ENCODE data around the gene KLHL33. TPM values are rescaled to one million over a fixed set of nuclear protein-coding genes. Genes with fewer than 3 reads are reported as not detected.

Gene KLHL33
- total and polyA plus RNA-seq, 2 donors from 2014 or later: 0.24 to 0.72 TPM

GRCh38 chr14:20384321-20384720 is 51.6 kb downstream of the KLHL33 start:
- TF ChIP-seq CTCF (IDR thresholded peaks at IDR 0.05; ENCODE audit: borderline replicate concordance, extremely low read depth, insufficient read depth): no peak
- H3K27ac ChIP-seq (ENCODE audit: low read depth in 2 of 2, low read length in 2 of 2): no peak overlapping the region
- no peaks in the 10 kb centered on the region for H3K27me3 ChIP-seq (ENCODE audit: control insufficient read depth, insufficient read depth, low read length)
- no peaks in the 10 kb centered on the region for H3K9me3 ChIP-seq (ENCODE audit: control insufficient read depth in 2 of 3, insufficient read depth in 1 of 3, low read length in 3 of 3)
- intact Hi-C loops (cut with DNase I): no loop called here
- H3K36me3 ChIP-seq (ENCODE audit: control insufficient read depth in 2 of 3, insufficient read depth in 3 of 3, low read length in 3 of 3): peaks cover 3 to 83% (median 58%) of the 10 kb centered on the region in 3 donors
- no peak overlapping the region for H3K4me3 ChIP-seq (ENCODE audit: low read length in 3 of 3)
- DNase-seq: no peak
- no peak overlapping the region for H3K9ac ChIP-seq (ENCODE audit: low read length in 3 of 3)
- no peak for FAIRE-seq
- H3K4me1 ChIP-seq (ENCODE audit: control insufficient read depth in 2 of 3, insufficient read depth in 2 of 3, low read depth in 1 of 3, low read length in 3 of 3): no peaks in the 10 kb centered on the region

GRCh38 chr14:20383636-20384035 is 52.3 kb downstream of the KLHL33 start:
- Histone ChIP-seq H3K9me3 (ENCODE audit: control insufficient read depth in 2 of 3, insufficient read depth in 1 of 3, low read length in 3 of 3) (no peaks in the 10 kb centered on the region), H3K27ac (ENCODE audit: low read depth in 2 of 2, low read length in 2 of 2) (no peak overlapping the region), H3K27me3 (ENCODE audit: control insufficient read depth, insufficient read depth, low read length) (no peaks in the 10 kb centered on the region), H3K4me3 (ENCODE audit: low read length in 3 of 3) (no peak overlapping the region), H3K4me1 (ENCODE audit: control insufficient read depth in 2 of 3, insufficient read depth in 2 of 3, low read depth in 1 of 3, low read length in 3 of 3) (no peaks in the 10 kb centered on the region), H3K36me3 (ENCODE audit: control insufficient read depth in 2 of 3, insufficient read depth in 3 of 3, low read length in 3 of 3) (peaks cover 0 to 84% (median 58%) of the 10 kb centered on the region in 3 donors), H3K9ac (ENCODE audit: low read length in 3 of 3) (no peak overlapping the region)
- intact Hi-C loops (cut with DNase I): no loop called here
- FAIRE-seq: no peak
- no peak for TF ChIP-seq CTCF (IDR thresholded peaks at IDR 0.05; ENCODE audit: borderline replicate concordance, extremely low read depth, insufficient read depth)
- no peak for DNase-seq

GRCh38 chr14:20383032-20383431 is 52.9 kb downstream of the KLHL33 start:
- no peak for TF ChIP-seq CTCF (IDR thresholded peaks at IDR 0.05; ENCODE audit: borderline replicate concordance, extremely low read depth, insufficient read depth)
- intact Hi-C loops (cut with DNase I): no loop called here
- FAIRE-seq: no peak
- H3K9me3 ChIP-seq (ENCODE audit: control insufficient read depth in 2 of 3, insufficient read depth in 1 of 3, low read length in 3 of 3): no peaks in the 10 kb centered on the region
- no peaks in the 10 kb centered on the region for H3K27me3 ChIP-seq (ENCODE audit: control insufficient read depth, insufficient read depth, low read length)
- peaks cover 0 to 84% (median 61%) of the 10 kb centered on the region in 3 donors for H3K36me3 ChIP-seq (ENCODE audit: control insufficient read depth in 2 of 3, insufficient read depth in 3 of 3, low read length in 3 of 3)
- H3K9ac ChIP-seq (ENCODE audit: low read length in 3 of 3): no peak overlapping the region
- no peak overlapping the region for H3K27ac ChIP-seq (ENCODE audit: low read depth in 2 of 2, low read length in 2 of 2)
- H3K4me1 ChIP-seq (ENCODE audit: control insufficient read depth in 2 of 3, insufficient read depth in 2 of 3, low read depth in 1 of 3, low read length in 3 of 3): no peaks in the 10 kb centered on the region
- no peak overlapping the region for H3K4me3 ChIP-seq (ENCODE audit: low read length in 3 of 3)
- DNase-seq: no peak

GRCh38 chr14:20382526-20382925 is 53.4 kb downstream of the KLHL33 start:
- Histone ChIP-seq H3K36me3 (ENCODE audit: control insufficient read depth in 2 of 3, insufficient read depth in 3 of 3, low read length in 3 of 3) (peaks cover 0 to 80% (median 60%) of the 10 kb centered on the region in 3 donors), H3K4me3 (ENCODE audit: low read length in 3 of 3) (no peak overlapping the region), H3K27me3 (ENCODE audit: control insufficient read depth, insufficient read depth, low read length) (no peaks in the 10 kb centered on the region), H3K27ac (ENCODE audit: low read depth in 2 of 2, low read length in 2 of 2) (no peak overlapping the region), H3K9me3 (ENCODE audit: control insufficient read depth in 2 of 3, insufficient read depth in 1 of 3, low read length in 3 of 3) (no peaks in the 10 kb centered on the region), H3K4me1 (ENCODE audit: control insufficient read depth in 2 of 3, insufficient read depth in 2 of 3, low read depth in 1 of 3, low read length in 3 of 3) (no peaks in the 10 kb centered on the region), H3K9ac (ENCODE audit: low read length in 3 of 3) (no peak overlapping the region)
- TF ChIP-seq CTCF (IDR thresholded peaks at IDR 0.05; ENCODE audit: borderline replicate concordance, extremely low read depth, insufficient read depth): no peak
- FAIRE-seq (no peak), DNase-seq (no peak)
- intact Hi-C loops (cut with DNase I): no loop called here

Data from kidney (tissue), 14 donors.